ENCODE results near the gene ARHGAP9. TPM values are rescaled to one million over a fixed set of nuclear protein-coding genes. Genes with fewer than 3 reads are reported as not detected.

ARHGAP9 gene
- total and polyA plus RNA-seq, 10 donors = 148 to 400 (median 238) TPM

DNA sequence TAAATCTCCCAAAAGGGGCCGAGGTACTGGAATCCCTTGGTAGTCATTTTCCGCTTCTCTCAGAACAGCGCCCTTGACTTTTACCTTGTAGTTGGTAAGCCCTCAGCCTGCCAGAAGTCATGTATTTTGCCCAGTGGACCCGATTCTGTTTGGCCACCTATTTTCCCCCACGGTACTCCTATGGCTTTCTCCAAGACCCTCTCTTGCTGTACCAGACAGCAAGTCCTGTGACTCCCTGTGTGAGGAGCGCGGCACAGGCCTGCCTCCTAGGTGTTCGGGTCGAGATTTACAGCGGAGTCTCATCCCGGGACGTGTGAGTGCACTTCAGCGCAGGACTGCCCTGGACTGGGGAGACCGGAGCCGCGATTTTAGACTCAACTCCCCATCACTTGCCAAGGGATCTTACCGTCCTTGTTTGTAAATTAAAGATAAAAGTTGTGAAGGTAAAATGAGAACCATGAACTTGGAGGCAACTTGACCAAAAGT, 41.9 kb upstream of the ARHGAP9 start:
- Histone ChIP-seq H3K4me3 (peak overlapping the region in 6 of 8 donors; percentile 60 to 89 (median 74)), H3K27ac (peak overlapping the region; percentile 98 to 100 (median 99)), H3K9me3 (no peaks in the 10 kb centered on the region), H3K4me1 (peaks cover 47 to 87% (median 74%) of the 10 kb centered on the region in 6 donors), H3K36me3 (peaks cover 0 to 51% (median 40%) of the 10 kb centered on the region in 6 donors), H3K27me3 (replicated peaks in 1 of 7) (no peaks in the 10 kb centered on the region)
- TF ChIP-seq POLR2AphosphoS5 (IDR thresholded peaks at IDR 0.05) (no peak), POLR2A (IDR thresholded peaks at IDR 0.05) (no peak)
- TF ChIP-seq, protein P1, sequence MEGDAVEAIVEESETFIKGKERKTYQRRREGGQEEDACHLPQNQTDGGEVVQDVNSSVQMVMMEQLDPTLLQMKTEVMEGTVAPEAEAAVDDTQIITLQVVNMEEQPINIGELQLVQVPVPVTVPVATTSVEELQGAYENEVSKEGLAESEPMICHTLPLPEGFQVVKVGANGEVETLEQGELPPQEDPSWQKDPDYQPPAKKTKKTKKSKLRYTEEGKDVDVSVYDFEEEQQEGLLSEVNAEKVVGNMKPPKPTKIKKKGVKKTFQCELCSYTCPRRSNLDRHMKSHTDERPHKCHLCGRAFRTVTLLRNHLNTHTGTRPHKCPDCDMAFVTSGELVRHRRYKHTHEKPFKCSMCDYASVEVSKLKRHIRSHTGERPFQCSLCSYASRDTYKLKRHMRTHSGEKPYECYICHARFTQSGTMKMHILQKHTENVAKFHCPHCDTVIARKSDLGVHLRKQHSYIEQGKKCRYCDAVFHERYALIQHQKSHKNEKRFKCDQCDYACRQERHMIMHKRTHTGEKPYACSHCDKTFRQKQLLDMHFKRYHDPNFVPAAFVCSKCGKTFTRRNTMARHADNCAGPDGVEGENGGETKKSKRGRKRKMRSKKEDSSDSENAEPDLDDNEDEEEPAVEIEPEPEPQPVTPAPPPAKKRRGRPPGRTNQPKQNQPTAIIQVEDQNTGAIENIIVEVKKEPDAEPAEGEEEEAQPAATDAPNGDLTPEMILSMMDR (IDR thresholded peaks at IDR 0.05 in 8 of 11, conservative IDR thresholded peaks at IDR 0.05 in 3 of 11) = no peak
- WGBS, 5 donors = 57 to 67% (median 58%) methylated on average over 17 of the region's 17 CpGs
- DNase-seq = peak; percentile 88
- intact Hi-C loops (cut with DNase I; ENCODE audit: low total_unique reads) = no loop called here

DNA sequence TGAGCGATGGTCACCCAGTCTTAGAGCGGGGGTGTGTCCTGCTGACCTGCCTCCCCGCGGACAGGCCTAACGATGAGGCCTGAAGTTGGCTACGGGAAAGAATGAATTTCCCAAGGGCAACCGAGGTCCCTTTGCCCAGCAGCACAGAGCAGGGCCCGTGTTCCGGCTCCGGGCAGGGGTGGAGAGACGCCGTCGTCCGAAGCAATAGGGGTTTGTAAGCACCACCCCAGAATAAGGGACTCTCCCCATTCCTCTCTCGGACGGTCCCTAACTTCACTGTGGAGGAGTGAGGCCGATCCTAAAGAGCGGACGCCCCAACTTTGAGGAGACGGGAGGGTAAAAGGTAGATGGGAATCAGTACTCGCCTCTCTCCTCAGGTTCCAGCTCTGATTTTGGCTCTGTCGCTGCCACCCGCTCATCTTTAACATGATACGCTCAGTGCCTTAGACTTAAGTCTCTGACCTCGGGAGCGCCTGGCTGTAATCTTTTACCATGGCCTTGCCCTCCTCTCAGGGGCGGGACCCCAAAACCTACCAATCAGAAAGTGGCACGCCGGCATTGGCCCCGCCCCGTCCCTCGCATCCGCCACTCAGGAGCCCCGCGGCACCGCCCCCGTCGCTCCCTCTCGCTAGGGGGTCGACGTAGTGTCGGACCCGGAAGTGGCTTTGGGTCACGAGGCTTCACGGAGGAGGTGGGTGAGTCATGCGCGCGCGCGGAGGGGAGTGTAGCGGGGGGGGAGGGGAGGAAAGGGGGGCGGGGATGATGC, 40.6 kb upstream of the ARHGAP9 start, which contains the start of gene DDIT3:
Gene DDIT3 (minus strand): TSS at position 462 of the 766 bp plus-strand sequence. CDS start 3,108 bp downstream, outside the sequence.
- H3K36me3 ChIP-seq = peaks cover 0 to 51% (median 40%) of the 10 kb centered on the region in 6 donors
- WGBS, 5 donors = 0 to 1% (median 0%) methylated on average over 36 to 52 of the region's 52 CpGs
- H3K4me1 ChIP-seq = peaks cover 47 to 79% (median 71%) of the 10 kb centered on the region in 6 donors

DNA sequence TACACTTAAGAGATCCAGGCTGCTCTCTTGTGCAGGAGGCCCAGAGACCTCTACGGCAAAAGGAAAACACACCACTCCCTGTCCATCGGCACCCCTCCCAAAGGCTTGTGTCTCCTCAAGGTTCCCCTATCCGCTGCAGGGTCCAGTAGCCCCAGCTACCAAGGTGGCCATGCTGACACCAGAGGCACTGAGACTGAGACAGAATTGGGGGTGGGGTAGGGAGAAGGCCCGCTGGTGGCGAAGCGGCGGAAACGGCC, 40.1 kb upstream of the ARHGAP9 start:
- Histone ChIP-seq H3K36me3 (peaks cover 0 to 51% (median 40%) of the 10 kb centered on the region in 6 donors), H3K4me1 (peaks cover 45 to 75% (median 66%) of the 10 kb centered on the region in 6 donors), H3K4me3 (peak overlapping the region; percentile 51 to 90 (median 78)), H3K27me3 (replicated peaks in 1 of 7) (no peaks in the 10 kb centered on the region), H3K27ac (peak overlapping the region; percentile 98 to 100 (median 99)), H3K9me3 (no peaks in the 10 kb centered on the region)
- TF ChIP-seq POLR2AphosphoS5 (IDR thresholded peaks at IDR 0.05) (no peak), POLR2A (IDR thresholded peaks at IDR 0.05) (no peak)
- TF ChIP-seq, protein P1 (IDR thresholded peaks at IDR 0.05 in 8 of 11, conservative IDR thresholded peaks at IDR 0.05 in 3 of 11) = no peak
- 0 to 1% (median 0%) methylated on average over 8 of the region's 8 CpGs for WGBS, 5 donors
- intact Hi-C loops (cut with DNase I; ENCODE audit: low total_unique reads) = no loop called here
- DNase-seq = no peak

More for the DNA sequence above, 40.6 kb upstream of the ARHGAP9 start, which contains the start of gene DDIT3:
- TF ChIP-seq, protein P1 (IDR thresholded peaks at IDR 0.05 in 8 of 11, conservative IDR thresholded peaks at IDR 0.05 in 3 of 11) = peak in 2 of 11 experiments; percentile 35 to 42
- TF ChIP-seq POLR2AphosphoS5 (IDR thresholded peaks at IDR 0.05) (peak; percentile 97 to 100 (median 97)), POLR2A (IDR thresholded peaks at IDR 0.05) (peak; percentile 98 to 99 (median 98))
- H3K27ac ChIP-seq = peak within 1 kb of the TSS; percentile 98 to 100 (median 99)
- peak; percentile 100 for DNase-seq
- no peaks in the 10 kb centered on the region for H3K9me3 ChIP-seq
- no peaks in the 10 kb centered on the region for H3K27me3 ChIP-seq (replicated peaks in 1 of 7)
- H3K4me3 ChIP-seq = peak within 1 kb of the TSS; percentile 51 to 90 (median 78)
- intact Hi-C loops (cut with DNase I; ENCODE audit: low total_unique reads) = no loop called here
